GM19395 (cell line): Measurements from ENCODE around the gene PAK1.

Source experiments
- ATAC-seq: cut with Tn5 transposase; IDR thresholded peaks from one replicate; pipeline ENCODE4 v1.9.1; 2021; ENCODE audit warnings: mild to moderate bottlenecking, moderate library complexity; ENCODE audit not compliant: unreplicated experiment

Gene PAK1

DNA sequence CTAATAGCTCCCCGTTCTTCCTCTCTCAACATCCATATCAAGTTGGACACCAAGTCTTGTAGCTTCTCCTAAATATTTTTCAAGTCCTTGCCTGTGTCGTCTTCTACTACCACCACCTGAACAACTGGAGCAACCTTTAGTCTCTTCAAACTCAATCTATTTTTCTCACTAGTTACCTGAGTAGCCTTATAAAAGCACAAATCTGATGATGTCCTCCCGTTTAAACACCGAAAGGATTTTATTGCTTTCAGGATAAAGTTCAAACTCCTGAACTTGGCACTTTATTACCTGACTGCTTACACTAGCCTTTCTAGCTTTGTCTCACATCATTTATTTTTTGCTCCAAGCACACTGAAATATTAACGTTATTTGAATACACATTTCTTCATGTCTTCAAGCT, 1.3 kb upstream of the PAK1 start:
- ATAC-seq = no peak

DNA sequence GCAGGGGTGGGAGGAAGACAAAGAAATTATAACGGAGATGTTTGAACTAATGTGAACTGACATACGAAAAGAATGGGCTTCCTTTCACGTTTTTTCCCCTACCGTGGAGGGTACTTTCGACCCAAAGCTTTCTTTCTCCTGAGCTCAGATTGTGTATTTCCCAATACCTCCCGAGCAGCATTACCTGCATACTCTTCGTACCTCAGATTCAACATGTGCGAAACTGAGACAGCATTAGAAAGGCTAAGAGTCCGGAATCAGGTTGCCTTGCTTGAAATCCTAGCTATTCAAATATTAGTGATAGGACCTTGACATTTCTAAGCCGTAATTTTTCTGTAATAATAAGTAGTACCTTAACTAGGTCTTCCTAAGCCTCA, 778 bp upstream of the PAK1 start:
- ATAC-seq = no peak

- ATAC-seq = peak; percentile 39
These were observed 698 bp downstream of the PAK1 start for GRCh38 chr11:77472991-77473800.

DNA sequence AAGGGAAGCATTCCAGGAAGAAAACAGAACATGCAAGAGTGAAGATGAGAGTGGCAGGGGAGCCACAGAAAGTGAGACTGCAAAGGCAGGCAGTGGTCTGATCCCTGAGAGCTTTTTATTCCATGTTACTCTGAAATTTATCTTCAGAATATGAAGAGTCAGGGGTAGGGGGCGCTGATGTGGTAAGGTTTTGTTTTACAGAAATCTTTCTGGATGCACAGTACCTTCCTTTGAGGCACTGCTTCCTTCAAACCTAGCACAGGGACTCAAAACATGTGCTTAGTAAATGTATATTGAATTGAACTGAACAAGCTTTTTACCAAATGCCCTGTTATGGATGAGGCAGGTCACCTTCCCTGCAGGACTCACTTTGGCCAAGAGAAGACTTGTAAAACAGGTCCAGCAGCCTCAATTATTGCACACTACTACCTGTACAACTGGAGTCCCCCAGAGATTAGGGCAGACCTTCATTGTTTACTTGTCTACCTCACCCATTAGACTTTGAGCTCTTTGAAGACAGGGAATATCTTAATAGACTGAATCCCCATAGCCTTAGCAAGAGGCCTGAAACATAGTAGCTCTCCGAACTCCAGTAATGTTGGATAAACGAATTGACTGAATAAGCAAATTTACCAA, 2.2 kb downstream of the PAK1 start:
- ATAC-seq = no peak

- no peak for ATAC-seq
These were observed 2.9 kb downstream of the PAK1 start for GRCh38 chr11:77470971-77471370.

DNA sequence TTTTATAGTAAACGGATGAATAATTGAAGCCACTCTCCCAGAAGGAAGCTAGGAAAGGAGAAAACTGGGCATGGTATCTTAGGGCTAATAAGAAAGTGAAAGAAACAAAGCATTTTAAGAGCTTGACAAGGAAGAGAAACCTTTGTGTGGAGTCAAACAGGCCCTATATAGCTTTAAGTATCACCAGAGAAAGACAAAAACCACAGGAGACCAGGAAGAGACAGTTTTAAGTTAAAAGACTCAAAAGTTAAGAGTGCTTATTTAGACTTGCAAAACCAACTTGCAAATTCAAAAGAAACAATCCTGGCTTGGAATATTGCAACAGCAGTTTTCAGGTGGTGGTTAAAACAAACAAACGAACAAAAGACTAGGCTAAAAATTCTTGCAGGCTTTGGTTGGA, 3.4 kb downstream of the PAK1 start:
- peak; percentile 51 for ATAC-seq

DNA sequence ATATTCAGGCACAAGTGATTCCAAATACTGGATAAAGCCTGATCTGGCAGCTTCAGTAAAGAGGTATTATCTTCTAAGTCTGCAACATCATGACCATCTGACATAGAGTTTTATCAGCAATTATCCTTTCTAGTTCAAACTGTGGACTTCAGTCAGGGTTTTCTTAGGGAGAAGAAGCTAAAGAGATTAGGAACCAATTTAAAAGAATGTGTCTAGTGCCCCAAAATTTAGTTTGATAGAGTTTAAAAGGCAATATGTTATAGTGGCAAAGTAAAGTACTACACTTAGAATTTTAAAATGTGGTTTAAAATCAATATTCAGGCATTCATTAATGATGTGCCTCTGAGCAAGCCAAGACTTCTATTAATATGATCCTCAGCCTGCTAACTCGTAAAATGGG, 5.4 kb downstream of the PAK1 start:
- no peak for ATAC-seq

- no peak for ATAC-seq
These were observed 5.9 kb downstream of the PAK1 start for GRCh38 chr11:77467993-77468392.

DNA sequence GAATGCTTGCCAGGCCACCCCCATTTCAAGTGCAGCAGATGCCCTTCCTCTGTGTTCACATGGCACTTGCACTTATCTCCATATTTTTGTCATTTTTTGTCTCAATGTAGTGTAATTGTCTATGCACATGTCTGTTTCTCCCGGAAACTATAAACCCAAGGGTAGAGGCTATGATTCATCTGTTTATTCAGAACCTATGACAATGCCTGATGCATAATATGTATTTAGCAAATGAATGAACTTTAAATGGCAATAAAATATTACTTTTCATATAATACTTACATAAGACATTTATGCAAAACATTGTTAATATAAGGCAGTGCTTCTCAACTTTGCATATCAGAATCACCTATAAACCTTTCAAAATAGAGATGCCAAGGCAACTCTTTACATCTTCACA, 6.7 kb downstream of the PAK1 start:
- ATAC-seq = no peak

DNA sequence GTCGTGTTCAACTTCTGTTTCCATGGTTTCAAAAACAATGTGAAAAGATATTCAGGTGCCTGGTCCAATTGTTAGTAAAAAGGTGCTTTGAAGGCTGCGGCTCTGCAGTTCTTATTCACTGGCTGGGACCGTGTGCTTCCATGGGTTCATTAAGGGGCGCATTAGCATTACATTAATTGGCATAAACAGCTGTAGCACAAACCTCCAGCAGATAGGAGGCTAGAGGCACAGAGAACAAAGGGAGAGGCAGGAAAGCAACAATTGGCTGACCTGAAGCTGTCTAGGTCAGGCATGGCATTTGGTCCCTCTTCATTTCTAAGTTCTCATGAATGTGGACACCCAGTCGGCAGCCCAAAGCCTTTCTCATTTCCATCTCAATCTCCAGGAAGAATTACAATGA, 16.6 kb downstream of the PAK1 start:
- peak; percentile 53 for ATAC-seq

DNA sequence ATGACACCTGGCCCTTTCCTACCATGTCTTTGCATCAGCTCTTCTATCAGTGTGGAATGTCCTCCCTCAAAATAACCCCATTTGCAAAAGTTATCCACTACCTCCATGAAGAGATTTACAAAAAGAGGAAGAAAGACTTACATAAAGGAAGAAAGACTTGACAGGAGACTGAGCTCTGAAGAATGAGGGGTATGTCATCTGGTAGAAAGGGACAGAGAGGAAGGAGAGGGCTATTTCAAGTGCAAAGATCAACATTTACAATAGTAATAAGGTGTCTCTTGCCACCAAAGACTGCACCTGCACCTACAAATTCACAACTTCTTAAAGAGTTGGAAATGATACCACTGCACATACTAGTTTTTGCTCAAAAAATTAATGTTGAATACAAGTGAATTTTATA, 18.2 kb downstream of the PAK1 start:
- no peak for ATAC-seq

- no peak for ATAC-seq
These were observed 18.8 kb downstream of the PAK1 start for GRCh38 chr11:77454867-77455655.

GRCh38 chr11:77450227-77450626, 23.7 kb downstream of the PAK1 start:
- no peak for ATAC-seq

DNA sequence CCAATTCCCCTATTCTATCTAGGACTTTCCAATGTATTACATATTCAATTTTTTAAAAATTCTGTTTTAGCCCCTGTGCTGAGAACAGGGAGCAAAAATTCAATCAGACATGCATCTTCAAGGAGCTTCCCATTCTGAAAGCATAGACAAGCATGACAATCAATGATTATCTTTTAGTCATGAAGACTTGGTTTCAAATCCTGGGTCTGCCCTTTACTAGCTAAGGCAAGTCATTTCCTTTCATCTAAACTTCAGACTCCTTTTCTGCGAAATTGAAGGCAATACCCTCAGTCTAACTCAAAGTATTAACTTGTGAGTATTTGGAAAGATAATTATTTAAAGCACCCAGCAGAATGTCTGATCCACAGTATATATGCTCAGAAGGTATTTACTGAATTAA, 24.1 kb downstream of the PAK1 start:
- ATAC-seq = no peak

- ATAC-seq = peak; percentile 58
These were observed 24.8 kb downstream of the PAK1 start for GRCh38 chr11:77449060-77449521.

GRCh38 chr11:77448269-77448668, 25.6 kb downstream of the PAK1 start:
- no peak for ATAC-seq

GRCh38 chr11:77446911-77447629, 26.8 kb downstream of the PAK1 start:
- ATAC-seq = no peak

DNA sequence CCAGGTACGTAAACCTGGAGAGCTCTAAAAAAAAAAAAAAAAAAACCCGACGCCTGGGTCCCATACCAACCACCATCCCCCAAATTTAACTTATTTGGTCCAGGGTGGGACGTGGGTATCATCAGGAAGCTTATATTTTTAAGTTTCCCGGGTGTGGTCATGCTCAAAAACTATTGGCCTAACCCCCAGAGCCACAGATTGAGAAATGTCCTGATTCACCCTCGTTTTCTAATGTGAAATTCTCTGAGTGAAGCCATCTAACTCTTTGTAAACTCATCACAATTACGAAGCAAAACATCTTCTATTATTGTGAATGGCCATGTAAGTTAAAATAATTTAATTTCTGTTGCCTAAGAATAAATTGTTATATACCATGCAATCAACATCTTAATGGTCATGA, 29.6 kb downstream of the PAK1 start:
- ATAC-seq = no peak

- ATAC-seq = peak; percentile 60
These were observed 31.4 kb downstream of the PAK1 start for GRCh38 chr11:77442394-77443053.

- ATAC-seq = no peak
These were observed 32.5 kb downstream of the PAK1 start for GRCh38 chr11:77441426-77441825.

DNA sequence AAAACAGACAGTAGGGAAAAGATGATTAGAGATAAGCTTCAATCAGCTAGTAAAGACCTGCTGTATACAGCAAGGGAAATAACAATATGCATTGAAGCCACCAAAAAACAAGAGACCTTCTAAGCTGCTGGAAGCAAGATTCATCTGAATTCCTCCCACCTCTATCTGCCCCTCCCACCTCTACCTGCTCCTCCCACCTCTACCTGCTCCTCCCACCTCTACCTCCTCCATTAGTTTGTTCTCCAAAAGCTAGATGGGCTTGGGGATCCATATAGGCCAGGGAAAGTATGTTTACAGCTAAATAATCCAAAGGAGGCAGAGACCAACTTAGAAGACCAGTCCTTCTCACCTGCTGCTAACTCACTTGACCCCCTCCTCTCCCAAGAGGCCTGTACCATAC, 33.2 kb downstream of the PAK1 start:
- ATAC-seq = no peak
